GM18909 (cell line): Measurements from ENCODE around the gene PPIA.
A peak's percentile ranks its signal among the peaks of the same experiment; 100 is the strongest.
"Not testable (repeated sequence)": the region's sequence is repeated elsewhere in the genome, so short reads cannot be mapped to it uniquely, and the experiment has no call there.

Experiments
- ATAC-seq: cut with Tn5 transposase; IDR thresholded peaks from one replicate; pipeline ENCODE4 v1.9.1; 2021; ENCODE audit warnings: mild to moderate bottlenecking; ENCODE audit not compliant: unreplicated experiment, poor library complexity

The PPIA gene

GRCh38 chr7:44762726-44763522 lies 33.6 kb upstream of the PPIA start:
- ATAC-seq: no peak

GRCh38 chr7:44764081-44764480 lies 32.4 kb upstream of the PPIA start:
- no peak for ATAC-seq

DNA sequence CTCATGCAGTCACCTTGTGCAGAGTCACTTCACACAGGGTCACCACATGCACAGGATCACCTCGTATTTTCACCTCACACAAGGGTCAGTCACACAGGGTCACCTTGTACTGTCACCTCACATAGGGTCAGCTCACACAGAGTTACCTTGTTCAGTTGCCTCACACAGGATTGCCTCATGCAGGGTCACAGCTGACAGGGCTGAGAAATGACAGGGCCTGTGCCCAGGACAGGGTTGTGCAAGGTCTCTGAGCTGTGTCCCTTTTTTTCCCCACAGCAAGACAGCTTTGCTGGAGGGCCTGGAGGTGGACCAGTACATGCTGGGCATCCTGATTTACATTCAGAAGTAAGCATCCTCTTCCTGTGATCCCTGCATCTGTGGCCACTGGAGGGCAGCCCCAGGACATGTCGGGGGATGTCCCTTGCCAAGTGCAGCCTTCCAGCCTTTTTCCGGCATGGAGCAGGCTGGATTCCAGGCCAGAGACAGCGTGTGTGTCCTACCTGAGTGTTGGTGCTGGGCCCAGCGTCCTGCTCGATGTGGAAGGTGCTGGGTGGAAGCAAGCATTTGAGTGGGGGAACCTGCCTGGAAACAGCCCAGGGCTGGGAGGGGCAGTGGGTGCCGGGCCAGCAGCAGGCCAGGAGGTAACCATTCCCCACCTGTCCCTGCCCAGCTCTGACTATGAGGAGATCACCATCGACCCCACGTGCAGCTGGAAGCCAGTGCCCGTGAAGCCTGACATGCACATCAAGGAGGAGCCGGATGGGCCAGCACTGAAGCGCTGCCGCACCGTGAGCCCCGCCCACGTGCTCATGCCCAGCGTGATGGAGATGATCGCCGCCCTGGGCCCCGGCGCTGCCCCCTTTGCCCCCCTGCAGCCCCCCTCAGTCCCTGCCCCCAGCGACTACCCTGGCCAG lies 31.6 kb upstream of the PPIA start:
- no peak for ATAC-seq

- no peak for ATAC-seq
Measured at GRCh38 chr7:44765579-44766415, 30.7 kb upstream of the PPIA start.

DNA sequence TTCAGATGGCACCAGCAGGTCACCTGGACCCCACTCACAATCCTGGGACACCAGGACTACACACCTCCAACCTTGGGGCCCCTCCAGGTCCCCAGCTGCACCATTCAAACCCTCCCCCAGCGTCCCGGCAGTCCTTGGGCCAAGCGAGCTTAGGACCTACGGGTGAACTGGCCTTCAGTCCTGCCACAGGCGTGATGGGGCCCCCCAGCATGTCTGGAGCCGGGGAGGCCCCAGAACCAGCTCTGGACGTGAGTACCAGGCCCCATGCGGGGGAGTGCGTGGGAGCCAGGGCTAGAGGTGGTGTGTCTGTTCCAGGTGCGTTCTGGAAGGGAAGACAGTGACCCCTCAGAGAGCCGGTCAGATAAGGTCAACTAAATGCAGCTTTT lies 30.1 kb upstream of the PPIA start:
- ATAC-seq: no peak

- no peak for ATAC-seq
Measured at GRCh38 chr7:44767134-44767911, 29.2 kb upstream of the PPIA start.

DNA sequence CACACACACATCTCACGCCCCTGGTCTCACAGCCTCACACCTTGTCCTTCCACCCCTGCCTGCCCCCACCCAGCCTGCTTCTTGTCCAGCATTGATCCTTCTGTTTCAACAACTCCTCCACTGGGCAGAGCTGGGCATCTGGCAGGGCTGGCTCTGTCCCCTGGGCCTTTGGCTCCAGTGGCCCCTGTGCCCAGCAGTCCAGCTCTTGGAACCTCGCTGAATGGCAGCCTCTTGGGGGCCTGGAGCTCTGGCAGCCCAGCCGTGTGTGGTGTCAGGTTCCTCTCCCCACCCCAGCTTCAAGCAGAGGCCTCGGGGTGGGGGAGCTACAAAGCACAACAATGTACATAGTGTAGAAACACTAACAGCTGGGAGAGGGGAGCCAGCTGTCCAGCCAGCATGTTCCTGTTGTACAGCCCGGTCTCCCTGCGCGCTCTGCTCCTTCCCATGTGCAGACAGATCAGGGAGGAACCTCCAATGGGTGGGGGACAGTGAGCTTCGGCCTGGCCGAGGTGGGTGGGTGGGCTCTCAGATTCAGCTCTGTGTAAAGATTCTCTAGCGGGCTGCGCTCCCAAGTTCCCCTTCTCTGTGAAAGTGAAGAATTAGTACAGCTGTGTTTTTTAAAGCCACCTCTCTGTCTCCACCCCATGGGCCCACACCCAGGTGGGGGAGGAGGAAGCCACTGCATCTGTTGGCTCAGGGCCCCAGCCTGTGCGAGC lies 28.4 kb upstream of the PPIA start:
- peak; percentile 60 for ATAC-seq

DNA sequence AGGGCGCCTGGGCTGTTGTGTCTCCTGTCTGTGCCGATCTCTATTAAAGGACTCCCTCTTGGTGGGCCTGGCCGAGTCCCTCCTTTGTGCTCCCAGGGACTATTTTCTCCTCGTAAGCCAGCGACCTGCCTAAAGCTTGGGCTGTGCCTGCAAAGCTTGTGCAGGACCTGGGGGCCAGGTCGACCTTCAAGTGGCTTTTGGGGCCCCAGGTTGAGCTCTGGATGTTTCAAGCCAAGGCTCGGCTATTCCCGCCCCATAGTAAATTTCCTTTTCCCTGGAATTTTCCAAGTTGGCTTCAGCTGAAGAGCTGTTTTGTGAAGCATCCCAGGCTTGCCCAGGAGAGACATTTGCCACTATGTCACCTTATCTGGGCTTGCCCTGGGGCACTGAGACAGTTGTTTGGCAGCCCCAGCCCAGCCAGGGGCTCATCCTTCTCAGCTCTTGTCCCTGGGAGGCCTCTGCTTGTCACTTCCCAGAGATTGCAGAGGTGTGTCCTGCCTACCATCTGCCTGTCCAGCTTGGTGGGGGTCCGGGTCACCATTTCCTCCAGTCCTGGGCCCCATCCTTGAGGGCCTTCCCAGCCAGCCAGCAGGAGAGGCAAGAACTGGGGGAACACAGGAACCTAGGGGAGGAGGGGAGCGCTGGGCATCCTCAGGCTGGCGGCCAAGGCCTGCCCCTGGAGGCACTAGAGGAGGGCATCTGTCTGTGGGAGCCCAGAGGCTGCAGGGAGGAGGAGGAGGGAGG lies 27.7 kb upstream of the PPIA start:
- ATAC-seq: no peak

DNA sequence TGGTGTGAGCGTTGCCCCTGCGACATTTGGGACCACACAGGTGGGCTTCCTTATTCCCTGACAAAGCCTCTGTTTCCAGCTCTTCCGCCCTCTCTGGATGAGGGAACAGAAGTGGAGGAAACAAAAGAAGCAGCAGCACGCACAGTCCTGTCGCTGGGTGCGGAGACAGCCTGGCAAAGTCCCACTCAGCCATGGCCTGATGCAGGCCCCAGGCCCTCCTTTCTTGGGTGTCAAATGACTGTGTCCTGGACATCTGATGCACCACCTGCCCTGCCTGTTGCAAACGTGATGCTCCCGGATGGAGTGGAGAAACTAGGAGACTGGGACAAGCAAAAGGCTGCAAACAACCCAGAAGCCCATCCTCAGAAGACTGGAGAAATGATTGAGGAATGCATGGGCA lies 27.1 kb upstream of the PPIA start:
- no peak for ATAC-seq

DNA sequence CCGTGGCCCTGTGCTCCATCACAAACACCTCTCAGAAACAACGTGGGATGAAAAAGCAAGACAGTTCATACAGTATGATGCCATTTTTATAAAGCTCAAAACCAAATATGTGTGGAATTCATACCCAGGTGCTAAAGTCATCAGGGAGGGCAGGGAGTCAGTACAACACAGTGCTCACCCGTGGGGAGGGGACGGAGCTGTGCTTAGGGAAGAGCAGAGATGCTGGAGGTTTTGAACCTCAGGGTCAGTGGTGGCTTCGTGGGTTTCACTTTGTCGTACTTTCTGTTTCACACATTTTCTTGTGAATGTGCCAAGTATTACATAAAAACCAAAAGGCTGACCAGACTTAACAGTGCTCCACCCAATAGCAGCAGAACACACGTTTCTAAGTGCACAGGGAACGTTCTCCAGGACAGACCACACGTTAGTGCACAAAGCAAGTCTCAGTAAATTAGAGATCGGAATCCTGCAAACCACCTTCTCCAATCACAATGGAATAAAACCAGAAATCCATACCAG lies 26.6 kb upstream of the PPIA start:
- ATAC-seq: peak; percentile 81

GRCh38 chr7:44771358-44771757 lies 25.1 kb upstream of the PPIA start:
- no peak for ATAC-seq

DNA sequence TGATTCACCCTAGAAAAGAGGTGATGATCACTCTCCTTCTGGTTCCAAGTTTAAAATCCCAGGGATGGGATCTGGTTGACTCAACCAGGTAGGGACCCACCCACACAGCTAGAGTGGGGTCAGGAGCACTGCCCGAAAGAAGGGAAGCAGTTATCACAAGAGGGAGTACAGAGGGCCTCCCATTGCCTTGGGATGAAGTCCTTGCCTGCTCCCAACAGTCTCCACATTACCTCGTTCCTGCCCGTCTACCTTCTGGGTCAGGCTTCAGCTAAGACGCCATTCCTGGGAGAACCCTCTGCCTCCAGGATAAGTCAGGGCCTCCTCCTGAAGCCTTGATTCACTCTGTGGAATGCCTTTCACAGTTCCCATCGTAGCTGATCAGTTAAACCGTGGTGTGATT lies 24.0 kb upstream of the PPIA start:
- ATAC-seq: no peak

- no peak for ATAC-seq
Measured at GRCh38 chr7:44772867-44773266, 23.6 kb upstream of the PPIA start.

- not testable (repeated sequence) for ATAC-seq
Measured at GRCh38 chr7:44774486-44774885, 22.0 kb upstream of the PPIA start.

- ATAC-seq: no peak
Measured at GRCh38 chr7:44775383-44776107, 20.9 kb upstream of the PPIA start.

DNA sequence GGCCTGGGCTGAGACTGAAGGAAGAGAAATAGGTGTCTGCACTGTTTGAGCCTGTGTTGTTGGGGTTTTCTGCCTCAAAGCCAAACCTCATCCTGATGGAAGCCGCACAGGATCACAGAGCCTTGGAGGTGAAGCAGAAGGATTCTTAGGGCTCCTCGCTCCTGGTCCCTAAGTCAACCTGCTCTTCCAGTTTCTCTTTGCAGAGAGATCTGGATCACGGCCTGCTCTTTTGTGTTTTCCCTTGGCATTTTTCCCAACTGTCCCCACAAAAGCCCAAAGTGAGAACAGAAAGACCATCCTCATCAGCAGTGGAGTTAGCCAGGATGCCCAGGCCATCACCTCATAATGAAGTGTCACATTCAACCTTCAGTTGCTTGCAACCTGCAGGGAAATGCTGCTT lies 20.3 kb upstream of the PPIA start:
- ATAC-seq: no peak

DNA sequence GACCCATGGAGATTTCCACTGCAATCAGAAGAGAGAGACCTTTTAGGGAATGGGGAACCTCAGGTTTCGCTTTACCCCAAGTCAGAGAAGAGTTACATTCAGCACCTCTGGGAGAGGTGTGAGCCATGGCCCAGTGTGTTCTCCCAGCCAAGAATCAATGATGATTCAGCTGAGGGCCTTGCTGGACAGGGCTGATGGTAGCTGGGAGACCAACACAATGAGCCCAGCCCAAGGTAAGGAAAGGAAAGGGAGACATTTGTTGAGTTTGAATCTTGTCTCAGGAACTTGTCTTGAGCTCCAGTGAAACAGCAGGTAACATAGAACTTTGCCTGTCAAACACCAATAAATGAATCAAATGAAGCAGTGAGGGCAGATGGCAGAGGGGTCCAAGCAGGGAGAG lies 14.0 kb upstream of the PPIA start:
- no peak for ATAC-seq

DNA sequence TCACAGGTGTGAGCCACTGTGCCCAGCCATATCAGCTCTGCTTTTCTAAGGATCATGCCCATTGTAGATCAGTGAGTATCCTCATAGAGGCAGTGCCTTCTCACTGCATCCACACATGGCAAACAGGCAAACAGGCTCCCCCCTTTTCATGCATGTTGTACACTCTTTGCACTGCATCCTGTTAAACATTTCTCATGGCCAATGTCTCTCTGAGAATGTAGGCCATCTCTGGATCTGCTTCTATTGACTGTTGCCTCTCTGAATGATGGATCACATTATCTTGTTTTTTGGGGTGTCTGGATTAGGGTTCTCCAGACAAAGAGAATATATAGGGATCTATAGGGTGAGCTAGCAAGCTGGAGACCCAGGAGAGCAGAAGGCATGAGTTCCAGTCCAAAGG lies 13.1 kb upstream of the PPIA start:
- ATAC-seq: no peak
